Measurements from ENCODE around the gene CSF1R. TPM values are rescaled to one million over a fixed set of nuclear protein-coding genes. Genes with fewer than 3 reads are reported as not detected.
A peak's percentile ranks its signal among the peaks of the same experiment; 100 is the strongest.

The CSF1R gene
- total RNA-seq: 11.9 TPM
- long read RNA-seq, partial matches to known transcripts: 5 of 5 reads
- long read RNA-seq, other reads (novel, unspliced or antisense): 0 of 5 reads

DNA sequence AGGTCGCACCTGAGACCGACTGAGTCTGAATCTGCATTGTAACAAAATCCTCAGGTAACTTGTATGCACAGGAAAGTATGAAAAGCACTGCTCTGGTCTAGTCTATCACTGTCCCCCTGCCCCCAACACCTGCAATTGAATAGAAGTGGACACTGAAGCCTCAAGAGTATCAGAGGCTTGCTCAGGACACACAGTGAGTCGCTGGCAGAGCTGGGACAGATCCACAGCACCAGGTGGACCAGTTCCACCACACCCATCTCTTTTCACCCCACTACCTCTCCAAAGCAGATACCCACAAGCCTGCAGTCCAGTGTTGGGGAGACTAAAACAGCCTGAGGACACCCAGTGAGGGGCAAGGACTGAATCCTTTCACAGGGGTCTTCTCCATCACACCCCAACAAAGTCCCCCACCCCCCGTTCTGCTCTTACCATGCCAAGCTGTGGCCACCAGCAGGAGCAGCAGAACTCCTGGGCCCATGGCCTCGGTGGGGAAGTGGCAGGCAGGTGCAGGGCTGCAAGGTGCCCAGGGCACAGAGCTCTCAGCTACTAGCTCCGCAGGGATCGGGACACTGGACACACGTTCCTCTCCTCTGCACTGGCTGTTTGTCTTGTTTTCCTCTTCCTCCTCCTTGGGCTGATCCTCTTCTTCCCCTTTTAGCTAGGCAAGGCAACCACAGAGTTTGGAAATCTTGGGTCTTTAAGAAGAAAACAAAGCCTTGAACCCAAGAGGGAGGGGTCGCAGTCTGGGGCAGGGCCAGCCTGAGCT, at the start of gene CSF1R:
CSF1R (minus strand) TSS at position 605 of the 766 bp plus-strand sequence; CDS start at position 478, 127 bp downstream.
- DNase-seq (ENCODE audit: low spot score): peak; percentile 75
- intact Hi-C loops (cut with DNase I): no loop called here

DNA sequence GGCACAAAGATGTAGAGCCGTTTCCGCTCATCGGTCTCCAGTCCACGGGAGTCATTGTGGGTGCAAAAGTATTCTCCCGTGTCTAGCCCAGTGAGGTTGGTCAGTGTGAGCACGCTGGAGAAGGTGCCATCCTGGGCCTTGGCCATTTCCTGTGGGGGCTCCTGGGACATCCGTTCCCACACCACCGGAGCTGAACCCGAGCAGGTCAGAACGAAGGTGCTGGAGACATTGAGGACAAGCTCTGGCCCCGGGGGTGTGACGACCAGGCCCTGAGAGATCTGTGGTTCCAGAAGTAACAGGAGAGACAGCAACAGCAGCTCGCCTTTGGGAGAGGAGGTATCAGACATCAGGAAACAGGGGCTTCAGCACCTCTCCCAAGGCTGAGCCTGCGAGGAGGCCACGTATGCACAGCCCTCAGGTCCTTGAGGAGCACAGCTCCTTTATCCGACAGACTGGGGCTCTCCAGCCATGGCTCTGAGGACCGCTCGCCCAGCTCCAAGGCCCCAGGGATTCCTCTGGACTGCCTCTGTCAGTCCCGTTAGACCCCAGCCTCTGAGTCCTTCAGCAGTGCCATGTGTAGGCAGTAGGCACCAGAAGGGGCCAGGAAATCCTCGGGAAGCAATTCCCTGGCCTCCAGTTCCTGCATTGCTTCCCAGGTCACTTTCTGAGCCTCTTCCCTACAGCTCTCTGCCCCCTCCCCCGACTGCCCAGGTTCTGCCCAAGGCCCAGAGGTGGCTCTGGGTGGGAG, 49.4 kb upstream of the CSF1R start:
- no peak for DNase-seq (ENCODE audit: low spot score)
- intact Hi-C loops (cut with DNase I): loop anchor here (10.0 kb wide), 1 partner anchor 219 kb away; the partner anchor contains the start of gene TCOF1

DNA sequence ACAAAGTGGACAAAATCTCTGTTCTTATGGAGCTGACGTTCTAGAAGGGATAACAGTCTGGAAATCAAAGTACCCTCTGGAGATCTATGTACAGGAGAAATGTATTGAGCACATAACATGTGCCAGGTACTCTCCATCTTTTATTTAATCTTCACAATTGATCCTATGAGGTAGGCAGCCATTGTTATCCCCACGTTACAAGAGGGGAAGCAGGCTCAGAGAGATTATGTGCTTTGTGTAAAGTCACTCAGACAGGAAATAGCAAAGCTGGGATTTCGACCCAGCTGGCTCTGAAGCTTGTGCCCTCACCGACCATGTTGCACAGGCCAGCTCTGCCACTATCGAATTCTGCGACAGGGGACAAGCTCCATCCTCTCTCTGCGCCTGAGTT, 47.8 kb upstream of the CSF1R start:
- DNase-seq (ENCODE audit: low spot score): no peak
- intact Hi-C loops (cut with DNase I): loop anchor here (10.0 kb wide), 1 partner anchor 221 kb away; the partner anchor contains the start of gene TCOF1

DNA sequence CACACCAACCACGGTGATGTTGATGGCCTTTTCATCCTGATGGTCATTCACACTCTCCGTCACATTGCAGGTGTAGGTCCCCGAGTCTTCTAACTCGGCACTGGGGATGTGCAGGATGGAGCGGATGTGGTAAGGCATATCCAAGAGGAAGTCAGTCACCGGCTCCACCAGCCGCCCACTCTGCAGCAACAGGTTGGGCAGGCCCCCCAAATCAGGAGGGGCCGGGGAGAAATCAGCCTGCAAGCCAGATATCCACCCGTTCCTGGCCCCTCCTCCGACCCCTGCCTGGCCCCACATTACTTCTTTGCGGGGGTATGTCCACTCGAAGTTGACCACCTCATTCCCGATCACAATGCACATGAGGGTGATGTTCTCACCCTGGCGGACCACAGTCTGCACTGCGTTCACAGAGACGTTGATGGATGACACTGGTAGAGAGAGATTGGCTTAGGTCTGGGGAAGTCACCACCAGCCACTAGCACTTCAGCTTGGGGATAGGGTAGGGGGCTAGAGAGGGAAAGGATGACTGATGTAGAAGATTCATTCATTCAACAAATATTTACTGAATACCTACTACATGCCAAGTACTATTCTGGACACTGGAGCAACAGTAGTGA, 47.3 kb upstream of the CSF1R start:
- intact Hi-C loops (cut with DNase I): loop anchor here (10.0 kb wide), 1 partner anchor 221 kb away; the partner anchor contains the start of gene TCOF1
- no peak for DNase-seq (ENCODE audit: low spot score)

DNA sequence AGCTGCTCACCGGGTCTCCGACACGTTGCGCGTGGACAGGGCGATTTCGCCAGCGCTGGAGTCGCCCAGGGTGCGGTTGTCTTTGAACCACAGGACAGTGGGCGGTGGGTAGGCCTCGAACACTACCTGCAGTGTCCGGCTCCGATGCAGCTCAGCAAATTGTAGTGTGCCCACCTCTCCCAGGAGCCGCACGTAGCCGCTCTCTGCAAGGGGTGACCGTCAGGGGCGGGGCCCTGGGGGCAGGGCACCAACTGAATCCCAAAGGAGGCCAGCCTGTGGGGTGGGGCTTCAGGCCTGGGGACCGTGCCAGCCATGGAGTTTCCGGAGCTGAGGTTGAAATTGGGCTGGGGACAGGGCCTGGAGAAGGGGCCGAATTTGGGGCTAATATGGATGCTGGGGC, 46.4 kb upstream of the CSF1R start:
- intact Hi-C loops (cut with DNase I): loop anchor here (10.0 kb wide), 1 partner anchor 222 kb away; the partner anchor contains the start of gene TCOF1
- DNase-seq (ENCODE audit: low spot score): no peak

DNA sequence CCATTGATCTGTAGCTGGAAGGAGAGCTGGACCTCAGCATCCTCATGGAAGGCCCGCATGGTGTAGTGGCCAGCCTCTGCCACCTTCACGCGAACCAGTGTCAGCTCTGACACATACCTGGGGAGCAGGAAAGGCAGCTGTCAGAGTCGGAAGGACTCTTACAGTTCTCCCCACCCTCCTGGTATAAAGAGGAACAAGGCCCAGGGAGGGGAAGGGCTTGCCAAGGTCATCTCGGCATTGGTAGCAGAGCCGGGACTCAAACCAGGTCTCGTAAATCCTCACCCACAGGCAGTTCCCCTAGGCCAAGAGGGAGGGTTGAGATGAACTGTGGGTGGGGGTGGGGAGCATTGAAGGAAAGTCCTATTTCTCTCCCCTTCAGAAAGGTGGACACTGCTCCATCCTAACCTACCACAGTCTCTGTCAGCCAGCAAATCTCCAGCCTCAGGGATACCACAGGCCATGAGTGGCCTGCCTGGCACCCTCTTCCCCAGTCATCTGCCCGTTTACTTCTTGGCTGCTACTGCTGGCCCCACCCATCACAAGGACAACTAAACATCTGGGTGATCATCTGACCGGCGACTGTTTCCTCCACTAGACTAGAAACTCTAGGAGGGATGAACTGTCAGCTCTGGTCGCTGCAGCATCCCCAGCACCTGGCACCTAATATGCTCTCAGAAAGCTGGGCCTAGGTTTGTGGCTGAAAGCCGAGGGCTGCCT, 45.8 kb upstream of the CSF1R start:
- intact Hi-C loops (cut with DNase I): loop anchor here (10.0 kb wide), 1 partner anchor 223 kb away; the partner anchor contains the start of gene TCOF1

DNA sequence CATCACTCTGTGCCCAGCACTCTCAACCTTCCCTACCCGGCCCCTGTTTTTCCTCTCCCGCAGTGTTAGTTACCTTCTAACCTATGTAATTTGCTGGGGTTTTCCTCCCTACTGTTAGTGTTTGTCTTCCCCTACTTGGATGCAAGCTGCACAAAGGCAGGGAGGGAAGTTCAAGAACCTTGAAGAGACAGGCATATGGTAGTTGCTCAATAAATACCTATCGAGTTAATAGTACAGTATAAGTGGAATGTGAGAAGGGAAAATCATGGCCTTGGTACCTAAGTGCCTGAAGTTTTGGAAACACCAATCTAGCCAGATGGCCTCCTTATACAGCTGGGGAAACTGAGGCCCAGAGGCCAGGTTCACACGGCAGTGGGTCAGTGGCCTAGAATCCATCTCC, 45.1 kb upstream of the CSF1R start:
- intact Hi-C loops (cut with DNase I): loop anchor here (10.0 kb wide), 1 partner anchor 223 kb away; the partner anchor contains the start of gene TCOF1
- no peak for DNase-seq (ENCODE audit: low spot score)

More for the DNA sequence above, 45.8 kb upstream of the CSF1R start:
- no peak for DNase-seq (ENCODE audit: low spot score)

DNA sequence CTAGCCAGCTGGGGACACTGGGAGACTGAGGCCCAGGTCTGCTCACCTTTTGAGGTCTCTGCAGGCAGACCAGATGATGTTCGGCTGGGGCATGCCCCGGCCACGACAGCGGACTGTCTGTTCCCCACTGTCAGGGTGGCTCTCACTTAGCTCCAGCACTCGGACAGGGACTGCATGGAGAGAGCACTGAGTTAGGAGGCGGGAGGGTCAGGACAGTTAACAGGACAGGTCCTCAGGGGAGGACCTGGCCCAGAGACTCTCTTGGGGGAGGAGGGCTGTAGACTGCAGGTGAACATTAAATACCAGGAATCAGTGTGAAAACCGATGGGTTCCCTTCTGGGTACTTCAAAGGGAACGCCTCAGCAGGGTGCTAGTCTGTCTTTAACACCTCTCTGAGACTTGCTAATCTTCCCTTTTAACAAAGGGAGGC, 44.2 kb upstream of the CSF1R start:
- intact Hi-C loops (cut with DNase I): loop anchor here (1.0 to 10.0 kb wide), 2 partner anchors 88 to 224 kb away; partner anchors contain the start of gene TCOF1
- DNase-seq (ENCODE audit: low spot score): no peak

DNA sequence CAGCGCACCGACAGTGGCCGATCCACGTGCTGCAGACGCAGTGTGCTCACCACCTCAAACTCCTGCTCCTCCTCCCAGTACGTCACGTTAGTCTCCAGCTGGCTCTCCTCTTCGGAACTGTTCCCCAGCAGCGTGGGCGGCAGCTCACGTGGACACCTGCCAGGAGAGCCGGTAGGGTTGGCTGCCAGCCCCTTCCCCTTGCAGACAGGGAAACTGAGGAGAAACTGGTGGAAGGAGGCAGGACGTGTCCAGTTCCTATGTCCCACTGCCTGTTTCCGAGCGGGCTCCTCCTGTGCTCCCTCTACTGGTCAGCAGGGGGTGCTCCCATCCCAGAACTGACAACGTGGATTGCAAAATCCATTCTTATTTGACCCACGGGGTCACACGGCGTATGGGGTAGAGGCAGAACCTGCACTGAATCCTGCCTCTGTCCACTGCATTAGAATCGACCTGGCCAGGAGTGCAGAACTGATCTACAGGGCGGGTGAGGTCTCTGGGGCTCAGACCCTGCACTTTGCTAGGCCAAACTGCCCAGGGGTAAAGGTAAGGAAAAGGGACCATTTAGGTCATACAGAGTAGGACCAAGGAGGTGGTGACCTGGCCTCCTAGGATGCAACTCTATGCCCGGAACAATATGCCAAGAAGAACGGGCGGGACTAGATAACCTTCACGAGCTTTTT, 43.6 kb upstream of the CSF1R start:
- intact Hi-C loops (cut with DNase I): loop anchor here (1.0 to 10.0 kb wide), 3 partner anchors 88 to 307 kb away; partner anchors contain the start of gene TCOF1

DNA sequence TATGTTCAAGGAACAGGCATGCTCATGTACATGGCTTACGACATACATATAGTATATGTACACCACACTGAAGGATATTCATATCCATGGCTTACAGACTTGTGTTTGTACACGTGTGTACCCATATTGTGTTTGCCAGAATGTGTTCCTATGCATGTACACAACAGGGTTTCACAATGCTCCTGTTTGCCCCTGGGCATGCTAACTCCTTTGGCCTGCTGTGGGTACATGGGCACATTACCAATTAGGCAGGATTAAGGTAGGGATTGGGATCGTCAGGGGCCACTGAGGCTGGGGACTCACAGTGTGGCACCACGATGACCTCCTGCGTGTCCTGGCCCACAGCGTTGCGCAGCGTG, 43.1 kb upstream of the CSF1R start:
- intact Hi-C loops (cut with DNase I): loop anchor here (5.0 kb wide), 1 partner anchor 308 kb away; no protein-coding TSS in a partner anchor

More for the DNA sequence above, 43.6 kb upstream of the CSF1R start:
- DNase-seq (ENCODE audit: low spot score): no peak

DNA sequence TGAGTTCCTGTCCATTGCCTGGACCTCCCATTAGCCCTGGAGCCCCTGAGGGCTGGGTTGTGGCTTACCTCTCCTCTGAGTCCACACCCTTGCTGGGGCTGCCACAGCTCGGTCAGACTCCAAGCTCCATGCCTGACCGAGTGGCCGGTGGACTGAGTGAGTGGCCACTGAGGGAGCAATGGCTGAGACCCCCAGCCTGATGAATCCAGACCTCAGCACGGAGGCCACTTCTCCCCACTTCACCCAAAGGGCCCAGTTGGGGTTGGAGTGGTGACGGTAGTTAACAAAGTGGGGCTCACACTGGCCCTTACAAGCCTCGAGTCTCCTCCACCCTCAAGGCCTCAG, 40.5 kb upstream of the CSF1R start:
- intact Hi-C loops (cut with DNase I): loop anchor here (5.0 kb wide), 1 partner anchor 310 kb away; no protein-coding TSS in a partner anchor
- DNase-seq (ENCODE audit: low spot score): no peak

More for the DNA sequence above, 43.1 kb upstream of the CSF1R start:
- DNase-seq (ENCODE audit: low spot score): no peak

DNA sequence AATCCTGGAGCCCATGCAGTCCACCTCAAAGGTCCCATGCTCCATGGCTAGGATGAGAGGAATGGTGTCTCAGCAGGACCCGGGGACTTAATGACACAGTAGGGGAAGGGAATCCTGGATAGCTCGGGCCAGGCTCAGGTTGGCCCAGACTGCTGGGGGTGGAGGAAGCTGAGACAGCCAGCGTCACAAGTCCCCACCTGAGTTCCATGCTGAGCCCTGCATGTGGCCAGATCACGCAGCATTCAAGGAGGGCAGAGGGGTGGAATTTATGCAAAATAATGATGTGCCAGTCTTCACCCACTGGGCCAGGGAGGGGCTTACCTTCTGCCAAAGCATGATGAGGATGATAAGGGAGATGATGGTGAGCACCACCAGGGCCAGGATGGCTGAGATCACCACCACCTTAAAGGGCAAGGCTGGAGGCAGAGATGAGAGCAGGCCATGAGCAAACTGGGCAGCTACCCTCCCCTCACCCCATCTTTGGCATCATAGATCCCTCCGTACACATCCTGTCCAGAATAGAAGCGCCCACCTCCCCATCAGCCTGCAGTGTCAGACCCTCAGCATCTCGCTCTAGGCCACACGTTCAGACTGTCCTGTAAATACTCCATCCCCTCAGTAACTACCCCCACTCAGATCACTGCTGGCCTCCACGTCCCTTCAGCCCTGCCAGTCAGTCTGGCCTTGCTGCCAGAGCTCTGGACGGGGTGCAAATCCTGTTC, 40.0 kb upstream of the CSF1R start:
- no peak for DNase-seq (ENCODE audit: low spot score)
- intact Hi-C loops (cut with DNase I): loop anchor here (5.0 kb wide), 1 partner anchor 311 kb away; no protein-coding TSS in a partner anchor

DNA sequence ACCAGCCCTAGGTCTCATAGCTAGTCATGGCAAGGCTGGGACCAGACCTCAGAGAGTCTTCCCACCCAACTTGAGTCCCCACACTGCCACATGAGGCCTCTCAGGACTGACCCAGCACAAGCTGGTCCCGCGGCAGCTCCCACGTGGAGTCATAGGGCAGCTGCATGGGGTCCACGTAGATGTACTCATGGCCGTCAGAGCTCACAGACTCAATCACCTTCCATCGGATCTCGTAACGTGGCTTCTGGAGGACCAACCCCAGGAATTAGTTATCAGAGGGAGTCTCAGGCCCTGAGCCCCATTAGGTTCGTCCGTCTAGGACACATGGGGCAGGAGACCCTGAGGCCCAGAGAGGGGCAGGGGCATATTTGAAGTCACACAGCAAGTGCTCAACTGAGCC, 39.0 kb upstream of the CSF1R start:
- DNase-seq (ENCODE audit: low spot score): no peak

DNA sequence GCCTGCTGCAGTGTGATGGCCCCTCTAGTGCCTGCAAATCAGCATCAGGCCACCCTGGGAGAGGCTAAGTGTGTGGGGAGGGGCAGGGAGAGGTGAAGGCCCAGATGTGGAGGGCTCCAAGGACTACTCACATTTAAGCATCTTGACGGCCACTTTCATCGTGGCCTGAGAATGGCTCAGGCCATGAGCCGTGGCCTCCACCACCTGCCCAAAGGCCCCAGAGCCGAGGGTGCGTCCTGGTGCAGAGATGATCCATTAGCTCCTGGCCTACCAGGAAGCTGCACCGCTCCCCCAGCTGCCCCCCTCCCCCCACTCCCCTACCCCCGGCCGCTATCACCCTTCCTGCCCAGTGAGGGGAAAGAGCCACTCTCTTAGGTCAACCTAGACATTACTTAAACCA, 38.2 kb upstream of the CSF1R start:
- intact Hi-C loops (cut with DNase I): no loop called here
- no peak for DNase-seq (ENCODE audit: low spot score)

More for the DNA sequence above, 39.0 kb upstream of the CSF1R start:
- intact Hi-C loops (cut with DNase I): loop anchor here (5.0 kb wide), 1 partner anchor 312 kb away; no protein-coding TSS in a partner anchor

DNA sequence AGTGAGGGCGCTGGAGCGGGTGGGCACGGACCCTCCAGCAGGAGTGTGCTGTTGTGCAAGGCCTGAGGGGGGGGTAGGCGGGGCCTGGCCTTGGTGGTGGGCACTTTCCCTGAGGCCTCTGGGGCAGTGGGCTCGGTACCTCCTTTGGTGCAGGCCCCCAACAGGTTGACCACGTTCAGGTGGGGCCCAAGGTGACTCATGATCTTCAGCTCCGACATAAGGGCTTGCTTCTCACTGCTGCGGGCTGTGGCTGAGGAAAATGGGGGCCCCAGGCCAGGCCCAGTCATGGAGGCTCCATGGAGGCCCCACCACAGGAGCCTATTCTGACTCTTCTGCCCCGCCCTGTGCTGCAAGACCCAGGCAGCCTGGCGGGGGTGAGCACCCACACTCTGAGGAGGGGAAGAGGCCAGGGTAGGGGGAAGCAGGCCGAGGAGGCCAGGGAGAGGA, 37.8 kb upstream of the CSF1R start:
- DNase-seq (ENCODE audit: low spot score): no peak
- intact Hi-C loops (cut with DNase I): no loop called here

DNA sequence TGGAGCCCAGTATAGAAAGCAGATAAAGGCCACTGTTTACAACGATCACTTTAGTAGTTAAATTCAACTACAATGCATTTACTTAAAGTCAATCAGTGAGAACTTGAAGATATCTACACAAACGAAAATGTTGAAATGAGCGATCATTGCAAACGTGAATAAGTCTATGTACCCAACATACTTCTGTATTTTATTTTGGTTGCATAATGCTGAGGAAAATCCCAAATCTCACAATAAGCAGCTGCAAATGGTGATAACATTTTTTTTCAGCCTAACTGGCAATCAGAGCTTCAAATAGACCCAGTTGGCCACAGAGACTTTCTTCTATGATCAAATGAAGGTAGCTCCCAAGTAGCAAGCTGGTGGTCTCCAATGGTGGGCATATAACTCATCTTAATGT, 37.2 kb upstream of the CSF1R start:
- no peak for DNase-seq (ENCODE audit: low spot score)
- intact Hi-C loops (cut with DNase I): no loop called here
